ENCODE measurements around the gene CLEC6A. TPM values are rescaled to one million over a fixed set of nuclear protein-coding genes. Genes with fewer than 3 reads are reported as not detected.

Gene CLEC6A
- total RNA-seq, 1 experiment from 2014 or later, result not detected

DNA sequence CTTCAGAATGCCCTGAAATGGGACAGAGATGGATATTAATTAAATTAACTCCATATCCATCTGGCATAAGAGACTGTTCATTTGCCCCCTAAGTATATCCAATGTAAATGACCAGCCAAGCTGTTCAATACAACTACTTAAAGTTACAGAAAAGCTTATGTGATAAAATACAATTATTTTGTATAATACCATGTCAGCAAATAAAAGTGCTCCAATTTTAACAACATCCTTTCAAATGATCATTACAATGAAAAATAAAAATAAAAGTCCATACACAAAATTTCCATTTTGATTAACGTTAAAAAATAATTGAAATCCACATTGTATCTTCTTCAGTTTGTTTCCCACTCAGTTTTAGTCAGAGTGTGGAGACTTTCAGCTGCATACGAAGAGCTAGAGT is 5.7 kb downstream of the CLEC6A start:
- Histone ChIP-seq H3K27me3 (ENCODE audit: insufficient read depth, low read length) (peaks cover 35% of the 10 kb centered on the region), H3K9me3 (ENCODE audit: control insufficient read depth in 1 of 2, insufficient read depth in 1 of 2, low read depth in 1 of 2, low read length in 2 of 2) (no peaks in the 10 kb centered on the region), H3K4me3 (replicated peaks in 1 of 2; ENCODE audit: low read depth in 1 of 2, low read length in 2 of 2) (no peak overlapping the region), H2AFZ (ENCODE audit: low read depth, low read length, poor library complexity, severe bottlenecking) (no peak overlapping the region), H3K4me1 (ENCODE audit: control insufficient read depth in 1 of 2, insufficient read depth in 2 of 2, low read length in 2 of 2) (no peaks in the 10 kb centered on the region), H3K4me2 (ENCODE audit: low read length) (no peak overlapping the region), H4K20me1 (ENCODE audit: insufficient read depth) (no peaks in the 10 kb centered on the region), H3K27ac (ENCODE audit: low read depth, low read length) (no peak overlapping the region), H3K9ac (ENCODE audit: low read length) (no peak overlapping the region), H3K9me2 (ENCODE audit: insufficient read depth) (no peaks in the 10 kb centered on the region), H3K79me2 (ENCODE audit: insufficient read depth, low read length) (no peaks in the 10 kb centered on the region), H3K36me3 (ENCODE audit: control insufficient read depth in 1 of 2, insufficient read depth in 2 of 2, low read length in 2 of 2) (no peaks in the 10 kb centered on the region)
- intact Hi-C loops (cut with micrococcal nuclease), result no loop called here
- BruUV-seq (replicated peaks), result no TSS peak
- ChIA-PET POLR2A (no interaction called here), RAD21 (ENCODE audit: low non-redundant PET in 1 of 2, low total read pairs in 2 of 2, uncharacterized antibody in 2 of 2, unreplicated experiment in 2 of 2) (no interaction called here), CTCF (no interaction called here)
- ATAC-seq (no peak), DNase-seq (ENCODE audit: low read depth, low spot score) (no peak)
- TF ChIP-seq ZFX (IDR thresholded peaks at IDR 0.05), result no peak
- TF ChIP-seq POLR2A (IDR thresholded peaks at IDR 0.05; ENCODE audit: borderline replicate concordance, extremely low read depth, insufficient read depth, insufficient read length), result no peak
- TF ChIP-seq SP1 (IDR thresholded peaks at IDR 0.05; ENCODE audit: low read depth), result no peak
- TF ChIP-seq, protein P1, sequence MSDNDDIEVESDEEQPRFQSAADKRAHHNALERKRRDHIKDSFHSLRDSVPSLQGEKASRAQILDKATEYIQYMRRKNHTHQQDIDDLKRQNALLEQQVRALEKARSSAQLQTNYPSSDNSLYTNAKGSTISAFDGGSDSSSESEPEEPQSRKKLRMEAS (IDR thresholded peaks at IDR 0.05), result no peak
- TF ChIP-seq, protein P2, sequence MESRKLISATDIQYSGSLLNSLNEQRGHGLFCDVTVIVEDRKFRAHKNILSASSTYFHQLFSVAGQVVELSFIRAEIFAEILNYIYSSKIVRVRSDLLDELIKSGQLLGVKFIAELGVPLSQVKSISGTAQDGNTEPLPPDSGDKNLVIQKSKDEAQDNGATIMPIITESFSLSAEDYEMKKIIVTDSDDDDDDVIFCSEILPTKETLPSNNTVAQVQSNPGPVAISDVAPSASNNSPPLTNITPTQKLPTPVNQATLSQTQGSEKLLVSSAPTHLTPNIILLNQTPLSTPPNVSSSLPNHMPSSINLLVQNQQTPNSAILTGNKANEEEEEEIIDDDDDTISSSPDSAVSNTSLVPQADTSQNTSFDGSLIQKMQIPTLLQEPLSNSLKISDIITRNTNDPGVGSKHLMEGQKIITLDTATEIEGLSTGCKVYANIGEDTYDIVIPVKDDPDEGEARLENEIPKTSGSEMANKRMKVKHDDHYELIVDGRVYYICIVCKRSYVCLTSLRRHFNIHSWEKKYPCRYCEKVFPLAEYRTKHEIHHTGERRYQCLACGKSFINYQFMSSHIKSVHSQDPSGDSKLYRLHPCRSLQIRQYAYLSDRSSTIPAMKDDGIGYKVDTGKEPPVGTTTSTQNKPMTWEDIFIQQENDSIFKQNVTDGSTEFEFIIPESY (IDR thresholded peaks at IDR 0.05; ENCODE audit: extremely low read depth, insufficient replicate concordance, low read length), result no peak
- TF ChIP-seq, protein P3, sequence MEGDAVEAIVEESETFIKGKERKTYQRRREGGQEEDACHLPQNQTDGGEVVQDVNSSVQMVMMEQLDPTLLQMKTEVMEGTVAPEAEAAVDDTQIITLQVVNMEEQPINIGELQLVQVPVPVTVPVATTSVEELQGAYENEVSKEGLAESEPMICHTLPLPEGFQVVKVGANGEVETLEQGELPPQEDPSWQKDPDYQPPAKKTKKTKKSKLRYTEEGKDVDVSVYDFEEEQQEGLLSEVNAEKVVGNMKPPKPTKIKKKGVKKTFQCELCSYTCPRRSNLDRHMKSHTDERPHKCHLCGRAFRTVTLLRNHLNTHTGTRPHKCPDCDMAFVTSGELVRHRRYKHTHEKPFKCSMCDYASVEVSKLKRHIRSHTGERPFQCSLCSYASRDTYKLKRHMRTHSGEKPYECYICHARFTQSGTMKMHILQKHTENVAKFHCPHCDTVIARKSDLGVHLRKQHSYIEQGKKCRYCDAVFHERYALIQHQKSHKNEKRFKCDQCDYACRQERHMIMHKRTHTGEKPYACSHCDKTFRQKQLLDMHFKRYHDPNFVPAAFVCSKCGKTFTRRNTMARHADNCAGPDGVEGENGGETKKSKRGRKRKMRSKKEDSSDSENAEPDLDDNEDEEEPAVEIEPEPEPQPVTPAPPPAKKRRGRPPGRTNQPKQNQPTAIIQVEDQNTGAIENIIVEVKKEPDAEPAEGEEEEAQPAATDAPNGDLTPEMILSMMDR (IDR thresholded peaks at IDR 0.05 in 2 of 3, conservative IDR thresholded peaks at IDR 0.05 in 1 of 3; ENCODE audit: borderline replicate concordance in 1 of 3, insufficient read depth in 1 of 3, low read depth in 2 of 3, low read length in 2 of 3), result no peak

All from HCT116 (cell line).